ENCODE results near the gene TTLL5.

DNA sequence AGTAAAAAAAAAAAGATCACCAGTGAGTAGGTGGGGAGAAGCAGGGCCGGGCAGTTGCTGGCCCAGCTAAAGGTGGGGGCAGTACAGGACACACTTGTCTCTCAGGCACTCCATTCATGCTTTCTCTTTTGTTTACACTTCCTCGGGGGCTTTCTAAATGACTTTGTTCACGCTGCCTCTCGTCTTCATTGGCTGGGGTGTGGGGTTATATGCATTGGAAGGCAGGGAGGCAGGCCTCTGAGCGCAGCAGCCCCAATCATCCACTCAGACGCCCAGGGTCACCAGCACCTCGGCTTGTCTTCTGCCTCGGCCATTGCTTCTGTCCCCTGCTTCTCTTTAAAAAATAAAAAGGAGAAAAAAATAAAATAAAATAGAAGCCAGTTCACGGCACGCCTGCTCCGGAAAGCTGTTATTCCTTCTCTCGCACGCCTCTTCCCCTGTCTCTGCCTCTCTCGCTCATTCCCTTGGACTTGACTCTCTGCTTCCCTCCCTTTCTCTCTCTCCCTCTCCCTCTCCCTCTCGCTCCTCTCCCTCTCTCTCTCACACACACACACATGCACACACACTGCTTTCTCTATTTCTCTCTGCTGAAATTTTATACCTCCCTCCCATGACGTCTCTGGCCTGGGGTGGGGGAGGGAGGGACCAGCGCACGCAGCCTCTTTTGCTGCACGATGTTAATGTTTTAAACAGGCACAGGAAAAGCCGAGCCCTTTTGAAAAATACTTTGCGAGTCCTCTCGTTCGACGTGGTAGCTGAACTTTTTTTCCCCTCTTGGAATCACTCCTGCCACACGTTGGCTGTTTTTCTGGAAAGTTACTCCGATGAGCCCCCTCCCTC lies 320.6 kb downstream of the TTLL5 start, which contains the start of gene TGFB3:
- TF ChIP-seq, protein P1, sequence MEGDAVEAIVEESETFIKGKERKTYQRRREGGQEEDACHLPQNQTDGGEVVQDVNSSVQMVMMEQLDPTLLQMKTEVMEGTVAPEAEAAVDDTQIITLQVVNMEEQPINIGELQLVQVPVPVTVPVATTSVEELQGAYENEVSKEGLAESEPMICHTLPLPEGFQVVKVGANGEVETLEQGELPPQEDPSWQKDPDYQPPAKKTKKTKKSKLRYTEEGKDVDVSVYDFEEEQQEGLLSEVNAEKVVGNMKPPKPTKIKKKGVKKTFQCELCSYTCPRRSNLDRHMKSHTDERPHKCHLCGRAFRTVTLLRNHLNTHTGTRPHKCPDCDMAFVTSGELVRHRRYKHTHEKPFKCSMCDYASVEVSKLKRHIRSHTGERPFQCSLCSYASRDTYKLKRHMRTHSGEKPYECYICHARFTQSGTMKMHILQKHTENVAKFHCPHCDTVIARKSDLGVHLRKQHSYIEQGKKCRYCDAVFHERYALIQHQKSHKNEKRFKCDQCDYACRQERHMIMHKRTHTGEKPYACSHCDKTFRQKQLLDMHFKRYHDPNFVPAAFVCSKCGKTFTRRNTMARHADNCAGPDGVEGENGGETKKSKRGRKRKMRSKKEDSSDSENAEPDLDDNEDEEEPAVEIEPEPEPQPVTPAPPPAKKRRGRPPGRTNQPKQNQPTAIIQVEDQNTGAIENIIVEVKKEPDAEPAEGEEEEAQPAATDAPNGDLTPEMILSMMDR (IDR thresholded peaks at IDR 0.05), result no peak
- TF ChIP-seq POLR2A (IDR thresholded peaks at IDR 0.05), result peak in 2 of 4 donors; percentile 56 to 74
